Measurements from ENCODE around the gene RAB21.
"Not testable (repeated sequence)": the region's sequence is repeated elsewhere in the genome, so short reads cannot be mapped to it uniquely, and the experiment has no call there.

Gene RAB21

DNA sequence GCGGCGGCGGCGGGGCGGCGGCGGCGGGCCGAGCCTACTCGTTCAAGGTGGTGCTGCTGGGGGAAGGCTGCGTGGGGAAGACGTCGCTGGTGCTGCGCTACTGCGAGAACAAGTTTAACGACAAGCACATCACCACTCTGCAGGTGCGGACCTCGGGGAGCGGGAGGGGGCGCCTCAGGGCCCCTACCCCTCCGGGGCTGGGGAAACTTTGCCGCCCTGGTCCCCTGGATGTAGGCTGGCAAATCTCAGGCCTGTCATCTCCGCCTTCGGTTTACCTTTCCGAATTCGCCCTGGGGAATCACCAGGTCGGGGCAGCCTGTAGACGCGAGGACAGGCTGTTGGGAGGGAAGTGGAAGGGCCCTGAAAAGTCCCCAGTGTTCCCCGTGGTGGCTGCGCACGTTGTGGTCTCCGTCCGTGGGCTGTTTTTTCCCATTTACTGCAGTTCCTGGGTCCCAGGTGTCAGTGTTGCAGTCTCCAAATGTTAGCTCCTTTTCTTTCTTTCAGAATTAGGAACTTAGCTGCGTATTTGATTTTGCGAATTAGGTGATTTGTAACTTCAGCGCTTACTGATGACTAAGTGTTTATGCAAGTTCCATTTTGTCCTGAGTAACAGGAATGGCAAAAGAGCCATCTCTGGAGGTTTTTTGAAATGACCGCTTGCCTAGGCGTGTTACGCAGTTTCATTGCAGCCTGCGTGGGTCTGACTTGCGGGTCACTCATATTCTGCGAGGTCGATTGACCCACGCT lies 656 bp downstream of the RAB21 start:
- H3K4me3 ChIP-seq (ENCODE audit: insufficient read length, low read depth): peak overlapping the region; percentile 89
- peak overlapping the region; percentile 93 for H3K9ac ChIP-seq (ENCODE audit: insufficient read length, low read depth)
- no peaks in the 10 kb centered on the region for H3K27me3 ChIP-seq (ENCODE audit: insufficient read depth, insufficient read length)
- H3K36me3 ChIP-seq (ENCODE audit: insufficient read depth, insufficient read length, low read length): peaks cover 42% of the 10 kb centered on the region
- H3K4me1 ChIP-seq (ENCODE audit: insufficient read depth, insufficient read length): peaks cover 3% of the 10 kb centered on the region
- no peak for DNase-seq (ENCODE audit: low read depth, low spot score)
- TF ChIP-seq SUZ12 (IDR thresholded peaks at IDR 0.05; ENCODE audit: extremely low read depth, insufficient read depth, insufficient read length) (no peak), YY1 (IDR thresholded peaks at IDR 0.05; ENCODE audit: insufficient read depth, insufficient read length) (no peak), ZNF274 (IDR thresholded peaks at IDR 0.05; ENCODE audit: low read depth, low read length) (no peak)
- peaks cover 36% of the 10 kb centered on the region for H3K9me3 ChIP-seq (ENCODE audit: insufficient read depth, low read length)

DNA sequence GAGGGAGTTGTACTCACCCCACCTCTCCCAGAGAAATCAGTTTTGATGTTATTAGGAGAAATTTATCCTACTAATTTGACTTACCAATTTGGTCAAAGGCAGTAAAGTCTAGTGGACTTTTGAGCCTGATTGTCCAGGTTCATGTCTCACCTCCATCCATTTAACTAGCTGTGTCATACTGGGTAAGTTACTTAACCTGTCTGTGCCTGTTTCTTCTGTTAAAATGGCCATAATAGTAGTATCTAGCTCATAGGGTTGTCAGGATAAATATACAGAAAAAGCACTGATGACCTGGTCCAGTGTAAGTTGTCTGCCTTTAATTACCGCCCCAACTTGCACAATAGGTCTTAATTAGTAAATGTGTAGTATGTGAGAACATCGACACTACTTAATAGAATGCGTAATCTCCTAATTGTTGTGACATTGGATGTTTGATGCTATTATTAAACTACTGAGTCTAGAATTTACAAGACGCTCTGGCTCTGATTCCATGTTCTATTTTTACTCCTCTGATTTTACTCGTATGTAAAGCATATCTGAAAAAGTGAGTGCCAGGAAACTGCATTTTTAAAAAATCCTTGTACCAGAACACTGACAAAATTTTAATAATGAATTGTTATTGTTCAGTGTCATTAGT lies 1.5 kb downstream of the RAB21 start:
- H3K27me3 ChIP-seq (ENCODE audit: insufficient read depth, insufficient read length): no peaks in the 10 kb centered on the region
- TF ChIP-seq ZNF274 (IDR thresholded peaks at IDR 0.05; ENCODE audit: low read depth, low read length) (no peak), YY1 (IDR thresholded peaks at IDR 0.05; ENCODE audit: insufficient read depth, insufficient read length) (no peak), SUZ12 (IDR thresholded peaks at IDR 0.05; ENCODE audit: extremely low read depth, insufficient read depth, insufficient read length) (no peak)
- peaks cover 3% of the 10 kb centered on the region for H3K4me1 ChIP-seq (ENCODE audit: insufficient read depth, insufficient read length)
- H3K9ac ChIP-seq (ENCODE audit: insufficient read length, low read depth): peak overlapping the region; percentile 93
- H3K36me3 ChIP-seq (ENCODE audit: insufficient read depth, insufficient read length, low read length): peaks cover 50% of the 10 kb centered on the region
- H3K9me3 ChIP-seq (ENCODE audit: insufficient read depth, low read length): peaks cover 44% of the 10 kb centered on the region
- peak overlapping the region; percentile 89 for H3K4me3 ChIP-seq (ENCODE audit: insufficient read length, low read depth)
- DNase-seq (ENCODE audit: low read depth, low spot score): no peak

DNA sequence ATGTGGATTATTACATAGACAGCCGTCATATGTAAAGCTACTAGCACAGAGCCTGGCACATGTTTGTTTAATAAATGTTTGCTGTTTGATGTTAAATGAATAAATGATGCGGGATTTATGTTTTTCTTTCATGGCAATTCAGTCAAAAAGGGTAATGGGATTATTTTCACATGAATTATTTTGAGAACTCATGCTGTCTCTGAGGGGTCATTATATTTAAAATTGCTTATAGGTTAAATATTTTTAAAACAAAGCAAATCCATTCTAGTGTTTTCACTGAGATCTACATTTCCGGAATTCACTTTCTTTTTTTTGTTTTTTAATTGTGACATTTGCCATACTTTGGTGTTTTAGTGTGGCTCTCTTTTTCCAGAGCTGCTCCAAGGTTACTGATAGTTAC lies 5.3 kb downstream of the RAB21 start:
- Histone ChIP-seq H3K4me3 (ENCODE audit: insufficient read length, low read depth) (no peak overlapping the region), H3K9ac (ENCODE audit: insufficient read length, low read depth) (no peak overlapping the region), H3K36me3 (ENCODE audit: insufficient read depth, insufficient read length, low read length) (peaks cover 50% of the 10 kb centered on the region), H3K9me3 (ENCODE audit: insufficient read depth, low read length) (peaks cover 51% of the 10 kb centered on the region), H3K4me1 (ENCODE audit: insufficient read depth, insufficient read length) (no peaks in the 10 kb centered on the region), H3K27me3 (ENCODE audit: insufficient read depth, insufficient read length) (no peaks in the 10 kb centered on the region)
- TF ChIP-seq SUZ12 (IDR thresholded peaks at IDR 0.05; ENCODE audit: extremely low read depth, insufficient read depth, insufficient read length) (no peak), ZNF274 (IDR thresholded peaks at IDR 0.05; ENCODE audit: low read depth, low read length) (no peak; the same call in 1 of the 2 replicates), YY1 (IDR thresholded peaks at IDR 0.05; ENCODE audit: insufficient read depth, insufficient read length) (no peak)
- no peak for DNase-seq (ENCODE audit: low read depth, low spot score)

DNA sequence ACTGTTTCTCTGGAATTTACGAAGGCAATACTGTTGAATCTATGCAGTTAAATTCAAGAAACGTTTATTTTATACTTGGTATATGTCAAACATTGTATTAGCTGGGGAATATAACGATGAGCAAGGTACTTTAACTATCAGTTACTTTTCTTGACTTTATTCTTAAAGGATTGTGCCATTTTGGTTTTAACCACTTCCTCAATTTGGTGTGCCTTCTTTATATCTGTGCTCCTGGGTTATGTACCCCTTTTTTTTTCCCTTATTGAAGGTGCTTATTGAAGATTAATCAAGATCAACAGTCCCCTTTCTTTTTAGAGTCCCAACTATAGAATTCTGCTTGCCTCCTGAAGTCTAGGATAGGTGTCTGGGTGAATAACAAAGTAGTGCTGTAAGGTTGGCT lies 5.8 kb downstream of the RAB21 start:
- H3K36me3 ChIP-seq (ENCODE audit: insufficient read depth, insufficient read length, low read length): peaks cover 50% of the 10 kb centered on the region

DNA sequence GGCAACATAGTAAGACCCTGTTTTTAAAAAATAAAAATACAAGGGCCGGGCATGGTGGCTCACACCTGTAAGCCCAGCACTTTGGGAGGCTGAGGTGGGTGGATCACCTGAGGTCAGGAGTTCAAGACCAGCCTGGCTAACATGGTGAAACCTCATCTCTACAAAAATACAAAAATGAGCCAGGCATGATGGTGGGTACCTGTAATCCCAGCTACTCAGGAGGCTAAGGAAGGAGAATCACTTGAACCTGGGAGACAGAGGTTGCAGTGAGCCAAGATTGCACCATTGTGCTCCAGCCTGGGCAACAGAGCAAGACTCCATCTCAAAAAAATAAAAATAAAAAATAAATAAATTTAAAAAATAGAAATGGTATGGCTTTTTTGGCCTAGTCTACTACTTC lies 6.7 kb downstream of the RAB21 start:
- not testable (repeated sequence) for H3K27me3 ChIP-seq (ENCODE audit: insufficient read depth, insufficient read length); H3K4me3 ChIP-seq (ENCODE audit: insufficient read length, low read depth); DNase-seq (ENCODE audit: low read depth, low spot score); H3K9ac ChIP-seq (ENCODE audit: insufficient read length, low read depth); H3K4me1 ChIP-seq (ENCODE audit: insufficient read depth, insufficient read length)
- Histone ChIP-seq H3K9me3 (ENCODE audit: insufficient read depth, low read length) (peaks cover 51% of the 10 kb centered on the region), H3K36me3 (ENCODE audit: insufficient read depth, insufficient read length, low read length) (peaks cover 45% of the 10 kb centered on the region)

More for the DNA sequence above, 5.8 kb downstream of the RAB21 start:
- no peak overlapping the region for H3K9ac ChIP-seq (ENCODE audit: insufficient read length, low read depth)
- peaks cover 51% of the 10 kb centered on the region for H3K9me3 ChIP-seq (ENCODE audit: insufficient read depth, low read length)
- no peak overlapping the region for H3K4me3 ChIP-seq (ENCODE audit: insufficient read length, low read depth)
- no peaks in the 10 kb centered on the region for H3K27me3 ChIP-seq (ENCODE audit: insufficient read depth, insufficient read length)
- H3K4me1 ChIP-seq (ENCODE audit: insufficient read depth, insufficient read length): no peaks in the 10 kb centered on the region
- no peak for DNase-seq (ENCODE audit: low read depth, low spot score)
- TF ChIP-seq YY1 (IDR thresholded peaks at IDR 0.05; ENCODE audit: insufficient read depth, insufficient read length) (no peak), SUZ12 (IDR thresholded peaks at IDR 0.05; ENCODE audit: extremely low read depth, insufficient read depth, insufficient read length) (no peak), ZNF274 (IDR thresholded peaks at IDR 0.05; ENCODE audit: low read depth, low read length) (no peak)

DNA sequence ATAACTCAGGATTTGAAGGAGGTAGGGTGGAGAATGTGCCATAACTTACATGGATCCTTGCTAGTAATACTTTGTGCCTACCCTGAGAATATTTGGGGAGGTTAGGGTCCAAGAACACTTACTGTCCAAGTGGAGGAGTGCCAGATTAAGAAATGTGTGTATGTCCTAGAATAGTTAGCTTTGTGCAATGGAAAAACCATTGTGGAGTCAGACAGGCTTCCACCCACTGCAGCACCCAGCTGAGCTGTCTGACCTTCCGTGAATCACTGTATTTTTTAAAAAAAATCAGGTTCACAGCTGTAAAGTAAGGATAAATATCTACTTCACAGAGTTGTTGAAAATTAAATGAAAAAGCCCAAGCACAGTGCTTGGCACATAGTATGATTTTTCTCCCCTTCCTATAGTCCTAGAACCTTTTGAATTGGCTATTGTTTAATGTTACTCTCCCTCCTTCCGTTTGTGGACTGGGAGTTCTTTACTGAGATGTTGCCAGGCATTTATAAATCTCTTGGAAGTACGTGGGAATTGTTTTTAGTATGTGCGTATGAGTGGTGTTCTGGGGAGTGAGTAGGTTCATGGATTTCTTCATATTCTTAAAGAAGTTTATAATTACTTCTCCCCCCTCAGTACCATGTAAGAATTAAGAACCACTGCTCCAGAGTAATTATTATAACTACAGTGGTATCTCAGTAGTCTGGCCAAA lies 9.2 kb downstream of the RAB21 start:
- Histone ChIP-seq H3K36me3 (ENCODE audit: insufficient read depth, insufficient read length, low read length) (peaks cover 22% of the 10 kb centered on the region), H3K4me3 (ENCODE audit: insufficient read length, low read depth) (no peak overlapping the region), H3K4me1 (ENCODE audit: insufficient read depth, insufficient read length) (no peaks in the 10 kb centered on the region), H3K27me3 (ENCODE audit: insufficient read depth, insufficient read length) (no peaks in the 10 kb centered on the region), H3K9ac (ENCODE audit: insufficient read length, low read depth) (no peak overlapping the region), H3K9me3 (ENCODE audit: insufficient read depth, low read length) (peaks cover 30% of the 10 kb centered on the region)
- no peak for DNase-seq (ENCODE audit: low read depth, low spot score)
- no peak for TF ChIP-seq ZNF274 (IDR thresholded peaks at IDR 0.05; ENCODE audit: low read depth, low read length)
- no peak for TF ChIP-seq YY1 (IDR thresholded peaks at IDR 0.05; ENCODE audit: insufficient read depth, insufficient read length)
- TF ChIP-seq SUZ12 (IDR thresholded peaks at IDR 0.05; ENCODE audit: extremely low read depth, insufficient read depth, insufficient read length): no peak

Data from NT2/D1 (cell line).